ENCODE data around the gene CMTR1. TPM values are rescaled to one million over a fixed set of nuclear protein-coding genes. Genes with fewer than 3 reads are reported as not detected.

The CMTR1 gene
- total and polyA plus RNA-seq, 10 of the 15 experiments (the other 5 are each of a cell fraction or from before 2014, with no cell fraction given), result 2.7 to 67.0 (median 46.2) TPM

DNA sequence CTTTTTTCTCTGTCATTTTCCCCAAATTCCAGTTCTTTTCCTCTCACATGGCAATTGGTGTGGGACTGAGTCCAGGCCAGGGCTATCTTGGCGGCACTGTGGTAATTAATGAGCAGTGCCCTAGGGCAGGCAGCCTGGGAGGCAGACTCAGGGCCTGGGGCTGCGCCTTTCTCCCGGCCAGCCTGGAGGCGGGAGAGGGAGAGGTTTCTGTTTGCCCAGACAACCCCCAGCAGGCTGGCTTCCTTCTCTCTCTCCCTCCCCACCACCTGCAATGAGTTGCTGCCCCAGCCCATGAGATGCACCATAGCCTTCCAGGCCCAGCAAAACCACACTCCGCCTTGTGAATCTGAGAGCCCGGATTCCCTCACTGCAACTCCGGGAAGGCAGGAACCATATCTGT lies 81.8 kb downstream of the CMTR1 start (continued):
- TF ChIP-seq, protein P1, sequence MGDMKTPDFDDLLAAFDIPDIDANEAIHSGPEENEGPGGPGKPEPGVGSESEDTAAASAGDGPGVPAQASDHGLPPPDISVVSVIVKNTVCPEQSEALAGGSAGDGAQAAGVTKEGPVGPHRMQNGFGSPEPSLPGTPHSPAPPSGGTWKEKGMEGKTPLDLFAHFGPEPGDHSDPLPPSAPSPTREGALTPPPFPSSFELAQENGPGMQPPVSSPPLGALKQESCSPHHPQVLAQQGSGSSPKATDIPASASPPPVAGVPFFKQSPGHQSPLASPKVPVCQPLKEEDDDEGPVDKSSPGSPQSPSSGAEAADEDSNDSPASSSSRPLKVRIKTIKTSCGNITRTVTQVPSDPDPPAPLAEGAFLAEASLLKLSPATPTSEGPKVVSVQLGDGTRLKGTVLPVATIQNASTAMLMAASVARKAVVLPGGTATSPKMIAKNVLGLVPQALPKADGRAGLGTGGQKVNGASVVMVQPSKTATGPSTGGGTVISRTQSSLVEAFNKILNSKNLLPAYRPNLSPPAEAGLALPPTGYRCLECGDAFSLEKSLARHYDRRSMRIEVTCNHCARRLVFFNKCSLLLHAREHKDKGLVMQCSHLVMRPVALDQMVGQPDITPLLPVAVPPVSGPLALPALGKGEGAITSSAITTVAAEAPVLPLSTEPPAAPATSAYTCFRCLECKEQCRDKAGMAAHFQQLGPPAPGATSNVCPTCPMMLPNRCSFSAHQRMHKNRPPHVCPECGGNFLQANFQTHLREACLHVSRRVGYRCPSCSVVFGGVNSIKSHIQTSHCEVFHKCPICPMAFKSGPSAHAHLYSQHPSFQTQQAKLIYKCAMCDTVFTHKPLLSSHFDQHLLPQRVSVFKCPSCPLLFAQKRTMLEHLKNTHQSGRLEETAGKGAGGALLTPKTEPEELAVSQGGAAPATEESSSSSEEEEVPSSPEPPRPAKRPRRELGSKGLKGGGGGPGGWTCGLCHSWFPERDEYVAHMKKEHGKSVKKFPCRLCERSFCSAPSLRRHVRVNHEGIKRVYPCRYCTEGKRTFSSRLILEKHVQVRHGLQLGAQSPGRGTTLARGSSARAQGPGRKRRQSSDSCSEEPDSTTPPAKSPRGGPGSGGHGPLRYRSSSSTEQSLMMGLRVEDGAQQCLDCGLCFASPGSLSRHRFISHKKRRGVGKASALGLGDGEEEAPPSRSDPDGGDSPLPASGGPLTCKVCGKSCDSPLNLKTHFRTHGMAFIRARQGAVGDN (IDR thresholded peaks at IDR 0.05), result no peak
- TF ChIP-seq POLR2AphosphoS5 (IDR thresholded peaks at IDR 0.05; ENCODE audit: low read length) (no peak), BCL11A (IDR thresholded peaks at IDR 0.05; ENCODE audit: low read depth, low read length) (no peak), SP1 (IDR thresholded peaks at IDR 0.05; ENCODE audit: low read depth, low read length) (no peak), ZNF24 (IDR thresholded peaks at IDR 0.05) (no peak)

GRCh38 chr6:37515712-37516075 lies 82.7 kb downstream of the CMTR1 start:
- CTCF ChIA-PET, result interaction anchor here (0.9 to 4.5 kb wide), 8 partner anchors 10 to 49 kb away, joined by 3 to 25 read pairs (median 7); no protein-coding TSS in a partner anchor
- H3K4me1 ChIP-seq (ENCODE audit: control insufficient read depth, insufficient read depth, low read length), result peaks cover 26% of the 10 kb centered on the region
- RAD21 ChIA-PET (ENCODE audit: unreplicated experiment), result interaction anchor here (0.6 to 4.0 kb wide), 12 partner anchors 7 to 97 kb away, joined by 3 to 20 read pairs (median 8); no protein-coding TSS in a partner anchor
- POLR2A ChIA-PET, result interaction anchor here (0.6 to 2.8 kb wide), 9 partner anchors 11 to 48 kb away, joined by 3 to 31 read pairs (median 3); partner anchors contain the start of gene CCDC167
- no peaks in the 10 kb centered on the region for H3K27me3 ChIP-seq (replicated peaks in 1 of 2; ENCODE audit: control insufficient read depth in 2 of 2, insufficient read depth in 2 of 2, low read length in 1 of 2)
- H3K9me3 ChIP-seq (replicated peaks; ENCODE audit: control insufficient read depth, insufficient read depth, low read length), result no peaks in the 10 kb centered on the region; the same call in 2 of the 3 replicates
- FAIRE-seq (no peak), ATAC-seq (no peak), DNase-seq (ENCODE audit: low read depth, low spot score) (no peak)
- H3K27ac ChIP-seq (ENCODE audit: control insufficient read depth, insufficient read depth), result peak overlapping the region; percentile 65
- SMC1A ChIA-PET (ENCODE audit: uncharacterized antibody, unreplicated experiment), result interaction anchor here (1.1 to 4.8 kb wide), 12 partner anchors 10 to 59 kb away, joined by 3 to 31 read pairs (median 10); partner anchors contain the start of gene CCDC167
- peak overlapping the region; percentile 82; the same call in 1 of the 2 replicates for H3K4me2 ChIP-seq (ENCODE audit: control insufficient read depth, insufficient read depth)
- no peak overlapping the region for H3K4me3 ChIP-seq
- H3K9ac ChIP-seq (ENCODE audit: control insufficient read depth, insufficient read depth, low read length), result peak overlapping the region; percentile 42
- no peaks in the 10 kb centered on the region for H4K20me1 ChIP-seq (ENCODE audit: control insufficient read depth, insufficient read depth)
- TF ChIP-seq EZH2 (IDR thresholded peaks at IDR 0.05; ENCODE audit: borderline replicate concordance, control insufficient read depth, low read depth, low read length), result no peak
- no peak for TF ChIP-seq HSF1 (IDR thresholded peaks at IDR 0.05; ENCODE audit: low read depth, low read length)
- TF ChIP-seq, protein P2, sequence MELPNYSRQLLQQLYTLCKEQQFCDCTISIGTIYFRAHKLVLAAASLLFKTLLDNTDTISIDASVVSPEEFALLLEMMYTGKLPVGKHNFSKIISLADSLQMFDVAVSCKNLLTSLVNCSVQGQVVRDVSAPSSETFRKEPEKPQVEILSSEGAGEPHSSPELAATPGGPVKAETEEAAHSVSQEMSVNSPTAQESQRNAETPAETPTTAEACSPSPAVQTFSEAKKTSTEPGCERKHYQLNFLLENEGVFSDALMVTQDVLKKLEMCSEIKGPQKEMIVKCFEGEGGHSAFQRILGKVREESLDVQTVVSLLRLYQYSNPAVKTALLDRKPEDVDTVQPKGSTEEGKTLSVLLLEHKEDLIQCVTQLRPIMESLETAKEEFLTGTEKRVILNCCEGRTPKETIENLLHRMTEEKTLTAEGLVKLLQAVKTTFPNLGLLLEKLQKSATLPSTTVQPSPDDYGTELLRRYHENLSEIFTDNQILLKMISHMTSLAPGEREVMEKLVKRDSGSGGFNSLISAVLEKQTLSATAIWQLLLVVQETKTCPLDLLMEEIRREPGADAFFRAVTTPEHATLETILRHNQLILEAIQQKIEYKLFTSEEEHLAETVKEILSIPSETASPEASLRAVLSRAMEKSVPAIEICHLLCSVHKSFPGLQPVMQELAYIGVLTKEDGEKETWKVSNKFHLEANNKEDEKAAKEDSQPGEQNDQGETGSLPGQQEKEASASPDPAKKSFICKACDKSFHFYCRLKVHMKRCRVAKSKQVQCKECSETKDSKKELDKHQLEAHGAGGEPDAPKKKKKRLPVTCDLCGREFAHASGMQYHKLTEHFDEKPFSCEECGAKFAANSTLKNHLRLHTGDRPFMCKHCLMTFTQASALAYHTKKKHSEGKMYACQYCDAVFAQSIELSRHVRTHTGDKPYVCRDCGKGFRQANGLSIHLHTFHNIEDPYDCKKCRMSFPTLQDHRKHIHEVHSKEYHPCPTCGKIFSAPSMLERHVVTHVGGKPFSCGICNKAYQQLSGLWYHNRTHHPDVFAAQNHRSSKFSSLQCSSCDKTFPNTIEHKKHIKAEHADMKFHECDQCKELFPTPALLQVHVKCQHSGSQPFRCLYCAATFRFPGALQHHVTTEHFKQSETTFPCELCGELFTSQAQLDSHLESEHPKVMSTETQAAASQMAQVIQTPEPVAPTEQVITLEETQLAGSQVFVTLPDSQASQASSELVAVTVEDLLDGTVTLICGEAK (IDR thresholded peaks at IDR 0.05; ENCODE audit: borderline replicate concordance), result 0 out of 2 replicates have a peak, but pooled peaks have one; percentile 8
- no peak for TF ChIP-seq RBBP5 (conservative IDR thresholded peaks at IDR 0.05)
- no peak for TF ChIP-seq NR2F1 (conservative IDR thresholded peaks at IDR 0.05)
- no peaks in the 10 kb centered on the region for H3K36me3 ChIP-seq (ENCODE audit: control insufficient read depth in 2 of 2, insufficient read depth in 2 of 2, low read length in 1 of 2)
- in situ Hi-C loops (cut with MboI) (no loop called here), intact Hi-C loops (cut with micrococcal nuclease; ENCODE audit: unreplicated experiment) (no loop called here)
- 58% methylated on average over 9 of the region's 9 CpGs for WGBS (ENCODE audit: insufficient coverage, insufficient replicate concordance, low lambda C conversion rate, missing lambda C conversion rate)
- no TSS peak for BruUV-seq (replicated peaks)
- H2AFZ ChIP-seq (ENCODE audit: control insufficient read depth, low read depth, low read length), result peak overlapping the region; percentile 68
- no peaks in the 10 kb centered on the region for H3K79me2 ChIP-seq (ENCODE audit: control insufficient read depth, insufficient read depth, low read length)

Data from GM12878 (cell line).